Loucy (cell line): Measurements from ENCODE around the gene LYRM9.
A peak's percentile ranks its signal among the peaks of the same experiment; 100 is the strongest.
"Not testable (repeated sequence)": the region's sequence is repeated elsewhere in the genome, so short reads cannot be mapped to it uniquely, and the experiment has no call there.

Experiments used
- H2AFZ ChIP-seq: fragments of 200-600 bp; sonication (generic); 2 replicates; pipeline ENCODE4 v1.6.0; 2016; ENCODE audit warnings: antibody characterized with exemption, mild to moderate bottlenecking, low read length, moderate library complexity
- H3F3A ChIP-seq: fragments of 200-600 bp; 2 replicates; pipeline ENCODE4 v1.6.0; 2016; ENCODE audit warnings: antibody characterized with exemption, low read depth, mild to moderate bottlenecking
- H3K27me3 ChIP-seq: fragments of 200-600 bp; sonication (generic); 2 replicates; pipeline ENCODE4 v1.6.1; 2014; ENCODE audit warnings: low read length, mild to moderate bottlenecking; ENCODE audit not compliant: insufficient read depth, poor library complexity, severe bottlenecking
- H3K36me3 ChIP-seq: fragments of 200-600 bp; sonication (generic); 2 replicates; pipeline ENCODE4 v1.6.1; 2016; ENCODE audit warnings: low read length; ENCODE audit not compliant: insufficient read depth
- H3K4me1 ChIP-seq: fragments of 200-600 bp; sonication (generic); 2 replicates; pipeline ENCODE4 v1.5.1; 2014; ENCODE audit warnings: low read length, mild to moderate bottlenecking; ENCODE audit not compliant: insufficient read depth, poor library complexity, severe bottlenecking
- H3K4me2 ChIP-seq: fragments of 200-600 bp; sonication (generic); 2 replicates; pipeline ENCODE4 v1.6.0; 2014; ENCODE audit warnings: antibody characterized with exemption, low read length, low read depth, mild to moderate bottlenecking; ENCODE audit not compliant: poor library complexity, severe bottlenecking
- H3K4me3 ChIP-seq: fragments of 200-600 bp; sonication (generic); 2 replicates; pipeline ENCODE4 v1.5.1; 2014; ENCODE audit warnings: low read length, mild to moderate bottlenecking, mixed read lengths; ENCODE audit not compliant: poor library complexity, severe bottlenecking
- H3K79me2 ChIP-seq: fragments of 200-600 bp; sonication (generic); 2 replicates; pipeline ENCODE4 v1.6.1; 2014; ENCODE audit warnings: low read length; ENCODE audit not compliant: insufficient read depth
- H3K9ac ChIP-seq: fragments of 200-600 bp; sonication (generic); 2 replicates; pipeline ENCODE4 v1.6.0; 2014; ENCODE audit warnings: mild to moderate bottlenecking, low read depth, low read length, moderate library complexity; ENCODE audit not compliant: poor library complexity, severe bottlenecking
- H3K9me2 ChIP-seq: fragments of 200-600 bp; sonication (generic); replicated peaks from 2 replicates; pipeline ENCODE4 v1.6.1; 2016; ENCODE audit warnings: low read depth, low read length, mixed read lengths
- H3K9me3 ChIP-seq: fragments of 200-600 bp; sonication (generic); 2 replicates; pipeline ENCODE4 v1.6.1; 2014; ENCODE audit warnings: mild to moderate bottlenecking, antibody characterized with exemption, low read length, low read depth; ENCODE audit not compliant: insufficient read depth
- H4K20me1 ChIP-seq: fragments of 200-600 bp; sonication (generic); 2 replicates; pipeline ENCODE4 v1.6.0; 2014; ENCODE audit warnings: antibody characterized with exemption, low read length, mild to moderate bottlenecking; ENCODE audit not compliant: insufficient read depth, poor library complexity, severe bottlenecking
- EZH2phosphoT487 ChIP-seq: fragments of 200-600 bp; IDR thresholded peaks from 2 replicates; pipeline ENCODE4 v1.6.1; 2018; ENCODE audit warnings: antibody characterized with exemption, mild to moderate bottlenecking, moderate library complexity, borderline replicate concordance
- TF ChIP-seq, protein P1 (sequence below): fragments of 200-600 bp; sonication (generic); conservative IDR thresholded peaks from 2 replicates; pipeline ENCODE4 v1.5.1; 2014; ENCODE audit warnings: mild to moderate bottlenecking, antibody characterized with exemption, low read length

LYRM9 gene

GRCh38 chr17:27846042-27846655 is 47.0 kb downstream of the LYRM9 start:
- Histone ChIP-seq H3K79me2 (no peaks in the 10 kb centered on the region), H4K20me1 (no peaks in the 10 kb centered on the region)
- TF ChIP-seq, protein P1, sequence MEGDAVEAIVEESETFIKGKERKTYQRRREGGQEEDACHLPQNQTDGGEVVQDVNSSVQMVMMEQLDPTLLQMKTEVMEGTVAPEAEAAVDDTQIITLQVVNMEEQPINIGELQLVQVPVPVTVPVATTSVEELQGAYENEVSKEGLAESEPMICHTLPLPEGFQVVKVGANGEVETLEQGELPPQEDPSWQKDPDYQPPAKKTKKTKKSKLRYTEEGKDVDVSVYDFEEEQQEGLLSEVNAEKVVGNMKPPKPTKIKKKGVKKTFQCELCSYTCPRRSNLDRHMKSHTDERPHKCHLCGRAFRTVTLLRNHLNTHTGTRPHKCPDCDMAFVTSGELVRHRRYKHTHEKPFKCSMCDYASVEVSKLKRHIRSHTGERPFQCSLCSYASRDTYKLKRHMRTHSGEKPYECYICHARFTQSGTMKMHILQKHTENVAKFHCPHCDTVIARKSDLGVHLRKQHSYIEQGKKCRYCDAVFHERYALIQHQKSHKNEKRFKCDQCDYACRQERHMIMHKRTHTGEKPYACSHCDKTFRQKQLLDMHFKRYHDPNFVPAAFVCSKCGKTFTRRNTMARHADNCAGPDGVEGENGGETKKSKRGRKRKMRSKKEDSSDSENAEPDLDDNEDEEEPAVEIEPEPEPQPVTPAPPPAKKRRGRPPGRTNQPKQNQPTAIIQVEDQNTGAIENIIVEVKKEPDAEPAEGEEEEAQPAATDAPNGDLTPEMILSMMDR, result no peak
- TF ChIP-seq EZH2phosphoT487, result no peak

GRCh38 chr17:27845264-27846041 is 47.7 kb downstream of the LYRM9 start:
- H3K4me2 ChIP-seq, result peak overlapping the region; percentile 78
- H3K27me3 ChIP-seq, result no peaks in the 10 kb centered on the region

More at GRCh38 chr17:27846042-27846655, 47.0 kb downstream of the LYRM9 start:
- Histone ChIP-seq H3K9me3 (no peaks in the 10 kb centered on the region), H3K9me2 (no peaks in the 10 kb centered on the region), H3K4me1 (peaks cover 54% of the 10 kb centered on the region), H3K4me3 (peak overlapping the region; percentile 58), H3F3A (peaks cover 8% of the 10 kb centered on the region), H3K27me3 (no peaks in the 10 kb centered on the region), H2AFZ (no peak overlapping the region), H3K4me2 (peak overlapping the region; percentile 78), H3K36me3 (no peaks in the 10 kb centered on the region), H3K9ac (peak overlapping the region; percentile 37)

DNA sequence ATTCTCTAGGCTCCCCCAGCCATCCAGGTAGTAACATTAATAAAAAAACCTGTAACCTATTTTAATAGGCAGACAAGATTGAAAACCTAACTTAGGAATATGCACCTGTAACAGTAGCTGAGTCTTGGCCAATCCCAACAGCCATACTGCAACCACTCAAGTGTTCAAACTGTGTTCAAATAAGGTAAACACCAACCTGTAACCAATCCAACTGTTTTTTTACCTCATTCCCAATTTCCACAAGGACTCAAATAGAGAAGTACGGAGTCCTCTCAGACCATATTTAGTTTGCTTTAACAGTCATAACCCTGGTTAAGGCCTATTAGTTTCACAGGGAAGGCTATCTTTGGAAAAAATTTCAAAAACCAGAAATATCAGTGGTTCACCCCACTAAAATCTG is 52.5 kb downstream of the LYRM9 start:
- Histone ChIP-seq H2AFZ (no peak overlapping the region), H3K9me3 (no peaks in the 10 kb centered on the region), H3K4me3 (no peak overlapping the region), H3K4me2 (no peak overlapping the region), H3K36me3 (no peaks in the 10 kb centered on the region), H4K20me1 (no peaks in the 10 kb centered on the region), H3K27me3 (no peaks in the 10 kb centered on the region), H3F3A (peaks cover under 1% of the 10 kb centered on the region; the same call in 1 of the 2 replicates), H3K9ac (no peak overlapping the region), H3K79me2 (no peaks in the 10 kb centered on the region), H3K9me2 (no peaks in the 10 kb centered on the region), H3K4me1 (peaks cover 20% of the 10 kb centered on the region)
- TF ChIP-seq, protein P1, result no peak
- no peak for TF ChIP-seq EZH2phosphoT487

More at GRCh38 chr17:27845264-27846041, 47.7 kb downstream of the LYRM9 start:
- Histone ChIP-seq H2AFZ (no peak overlapping the region), H3K9ac (peak overlapping the region; percentile 33), H3K79me2 (no peaks in the 10 kb centered on the region), H3K4me1 (peaks cover 54% of the 10 kb centered on the region), H3K9me3 (no peaks in the 10 kb centered on the region), H3K4me3 (peak overlapping the region; percentile 58), H3K36me3 (no peaks in the 10 kb centered on the region), H3K9me2 (no peaks in the 10 kb centered on the region), H4K20me1 (no peaks in the 10 kb centered on the region), H3F3A (peaks cover 8% of the 10 kb centered on the region)
- TF ChIP-seq EZH2phosphoT487, result no peak

DNA sequence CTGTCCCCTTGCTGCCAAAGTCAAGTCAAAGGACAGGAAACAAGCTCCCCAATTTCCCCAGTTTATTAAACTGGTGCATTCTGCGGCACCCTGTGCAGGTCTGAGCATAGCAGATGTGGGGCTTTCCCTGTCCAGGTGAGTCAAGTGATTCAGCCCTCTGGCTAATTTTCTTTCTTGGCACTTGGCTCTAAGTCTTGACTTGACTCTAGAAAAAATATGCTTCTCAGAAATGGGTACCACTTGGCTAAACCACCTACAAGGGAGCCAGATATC is 52.8 kb downstream of the LYRM9 start:
- not testable (repeated sequence) for H3K4me2 ChIP-seq, H3K36me3 ChIP-seq, H3K9me3 ChIP-seq, H3K9ac ChIP-seq, H3F3A ChIP-seq, H2AFZ ChIP-seq, H4K20me1 ChIP-seq, H3K9me2 ChIP-seq, H3K27me3 ChIP-seq, H3K4me3 ChIP-seq, H3K79me2 ChIP-seq
- peaks cover 17% of the 10 kb centered on the region for H3K4me1 ChIP-seq

- H3K9ac ChIP-seq, H2AFZ ChIP-seq, H4K20me1 ChIP-seq, H3K9me3 ChIP-seq, H3K36me3 ChIP-seq, H3K4me2 ChIP-seq, H3K79me2 ChIP-seq, H3F3A ChIP-seq, H3K9me2 ChIP-seq, H3K27me3 ChIP-seq, H3K4me3 ChIP-seq: not testable (repeated sequence)
- H3K4me1 ChIP-seq, result peaks cover 11% of the 10 kb centered on the region
These were observed 53.4 kb downstream of the LYRM9 start for GRCh38 chr17:27839571-27840405.
